HG03571 (cell line): ENCODE measurements around the gene SDK1.
"Not testable (repeated sequence)": the region's sequence is repeated elsewhere in the genome, so short reads cannot be mapped to it uniquely, and the experiment has no call there.

Experiments
- ATAC-seq: cut with Tn5 transposase; IDR thresholded peaks from one replicate; pipeline ENCODE4 v1.9.1; 2021; ENCODE audit not compliant: unreplicated experiment

SDK1 gene

GRCh38 chr7:3712841-3713240, 411.8 kb downstream of the SDK1 start:
- no peak for ATAC-seq

DNA sequence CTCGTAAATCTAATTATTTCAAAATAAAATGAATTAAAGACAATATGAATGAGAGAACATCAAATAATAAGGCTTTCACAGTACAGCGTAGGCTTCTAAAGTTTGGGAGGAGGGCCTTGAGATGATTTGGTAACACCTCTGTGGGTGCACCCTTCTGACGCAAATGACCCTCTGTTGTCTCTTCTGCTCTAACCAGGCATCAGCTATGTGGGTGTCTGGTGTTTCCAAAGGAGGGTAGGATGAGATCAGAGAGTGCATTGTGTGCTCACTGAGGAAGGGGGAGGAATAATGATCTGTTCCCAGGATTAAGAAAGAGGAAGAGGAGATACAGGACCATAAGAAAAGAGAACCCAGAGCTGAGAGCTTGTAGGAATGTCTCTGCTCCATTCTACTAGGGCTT, 420.4 kb downstream of the SDK1 start:
- ATAC-seq = no peak

DNA sequence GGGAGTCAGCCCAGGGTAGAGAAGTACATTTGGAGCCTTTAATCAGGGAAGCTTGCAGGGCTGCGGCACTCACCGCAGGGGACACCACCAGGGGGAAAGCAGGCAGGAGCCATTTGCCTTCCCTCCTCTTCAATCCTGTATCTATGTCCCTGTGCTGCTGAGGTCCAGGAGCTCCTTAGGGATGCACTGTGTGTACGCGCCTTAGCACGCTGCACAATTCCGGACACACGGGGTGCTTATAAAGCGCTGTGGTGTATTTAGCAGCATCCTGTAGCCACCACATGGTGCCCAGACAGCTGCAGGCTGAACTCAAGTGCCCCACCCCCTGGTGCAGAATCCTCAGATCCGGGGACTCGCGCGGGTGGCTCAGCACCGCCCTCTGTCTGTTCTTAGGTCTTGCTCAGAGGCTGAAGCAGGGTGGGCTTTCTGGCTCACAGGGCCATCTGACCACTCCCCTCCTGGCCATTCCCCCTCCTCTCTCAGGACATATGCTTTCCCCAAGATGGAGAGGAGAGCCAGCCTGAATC, 421.4 kb downstream of the SDK1 start:
- no peak for ATAC-seq

GRCh38 chr7:3725155-3726059, 424.4 kb downstream of the SDK1 start:
- ATAC-seq = no peak

- no peak for ATAC-seq
Observed at GRCh38 chr7:3730276-3730675, 429.2 kb downstream of the SDK1 start.

- ATAC-seq = no peak
Observed at GRCh38 chr7:3732395-3733005, 431.4 kb downstream of the SDK1 start.

DNA sequence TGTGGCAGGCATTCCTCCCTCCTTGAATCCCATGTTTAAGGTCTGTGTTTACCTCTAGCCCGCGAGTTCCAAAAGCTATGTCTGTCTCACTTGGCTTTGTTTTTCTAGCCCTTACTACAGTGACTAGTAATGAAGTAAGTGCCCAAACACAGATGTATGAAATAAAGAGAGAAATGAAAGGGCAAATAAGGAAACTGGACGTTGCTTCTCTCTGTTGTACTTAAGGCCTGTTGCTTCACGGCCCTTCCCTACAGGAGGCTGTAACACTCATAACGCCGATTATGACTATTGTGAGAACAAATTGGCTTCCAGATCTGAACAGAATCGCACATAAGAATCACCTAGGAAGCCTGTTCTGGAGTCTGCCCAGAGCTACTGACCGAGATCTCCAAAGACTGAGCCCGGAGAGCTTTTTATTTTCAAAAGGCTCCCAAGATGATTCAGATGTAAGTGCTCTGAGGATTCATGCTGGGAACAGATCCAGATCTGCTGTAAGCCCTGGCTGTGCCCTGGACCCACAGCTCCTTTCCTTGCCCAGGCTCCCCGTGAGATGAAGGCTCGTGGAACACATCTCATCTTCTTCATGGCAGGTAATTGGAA, 432.6 kb downstream of the SDK1 start:
- ATAC-seq = no peak

- no peak for ATAC-seq
Observed at GRCh38 chr7:3738964-3739363, 437.9 kb downstream of the SDK1 start.

- no peak for ATAC-seq
Observed at GRCh38 chr7:3739983-3740382, 438.9 kb downstream of the SDK1 start.

DNA sequence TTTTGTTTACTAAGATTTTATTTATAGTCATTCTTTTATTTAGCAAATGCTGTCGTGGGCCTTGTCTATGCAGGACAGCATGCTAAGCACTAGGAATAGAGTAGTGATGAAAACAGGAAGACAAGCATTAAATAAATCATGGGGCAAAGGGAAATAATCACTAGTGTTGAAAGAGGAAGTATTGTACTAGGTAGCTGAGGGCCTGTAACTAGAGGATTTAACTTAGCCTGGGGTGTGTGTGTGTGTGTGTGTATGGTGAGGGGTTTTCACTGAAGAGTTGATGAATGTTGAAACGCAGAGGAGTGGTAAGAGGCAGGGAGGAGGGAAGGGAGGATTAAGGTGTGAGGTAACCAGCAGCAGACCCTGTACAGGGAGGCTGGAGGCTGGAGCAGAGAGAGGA, 446.4 kb downstream of the SDK1 start:
- ATAC-seq = no peak

DNA sequence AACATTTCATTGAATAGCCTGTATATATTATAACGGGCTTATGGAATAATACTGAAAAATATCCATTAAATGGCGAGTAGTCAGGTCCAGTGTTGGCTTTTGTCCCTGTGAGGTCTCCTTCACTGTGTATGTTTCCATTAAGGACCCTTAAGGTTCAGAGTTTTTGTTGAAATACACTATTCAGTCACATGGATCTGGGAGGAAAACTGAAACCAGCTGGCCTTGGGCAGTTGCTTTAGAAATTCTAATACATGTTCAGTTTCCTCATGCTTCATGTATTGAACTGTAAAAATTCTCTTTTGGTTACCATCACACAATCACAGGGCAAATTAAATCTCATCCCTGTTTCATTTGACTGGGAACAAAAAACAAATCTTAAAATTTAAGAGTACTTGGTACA, 447.3 kb downstream of the SDK1 start:
- no peak for ATAC-seq

DNA sequence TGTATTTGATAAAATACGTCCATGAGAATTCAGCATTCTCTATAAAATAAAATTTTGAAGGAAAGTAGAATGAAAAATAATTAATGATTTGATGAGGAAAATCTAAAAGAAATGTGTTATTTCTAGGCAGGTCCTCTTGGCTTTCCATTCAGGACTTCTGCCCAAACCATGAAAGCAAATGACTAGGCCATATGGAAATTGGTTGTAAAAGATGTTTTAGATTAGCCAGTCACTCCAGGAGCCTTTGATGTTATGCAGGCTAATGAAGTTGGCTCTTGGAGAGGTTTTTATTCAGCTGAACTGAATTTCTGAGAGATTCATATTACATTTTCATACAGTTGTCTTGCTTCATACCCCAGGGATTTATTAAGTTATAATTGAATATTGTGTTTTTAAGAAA, 452.8 kb downstream of the SDK1 start:
- no peak for ATAC-seq

GRCh38 chr7:3754493-3755341, 453.7 kb downstream of the SDK1 start:
- ATAC-seq = no peak

DNA sequence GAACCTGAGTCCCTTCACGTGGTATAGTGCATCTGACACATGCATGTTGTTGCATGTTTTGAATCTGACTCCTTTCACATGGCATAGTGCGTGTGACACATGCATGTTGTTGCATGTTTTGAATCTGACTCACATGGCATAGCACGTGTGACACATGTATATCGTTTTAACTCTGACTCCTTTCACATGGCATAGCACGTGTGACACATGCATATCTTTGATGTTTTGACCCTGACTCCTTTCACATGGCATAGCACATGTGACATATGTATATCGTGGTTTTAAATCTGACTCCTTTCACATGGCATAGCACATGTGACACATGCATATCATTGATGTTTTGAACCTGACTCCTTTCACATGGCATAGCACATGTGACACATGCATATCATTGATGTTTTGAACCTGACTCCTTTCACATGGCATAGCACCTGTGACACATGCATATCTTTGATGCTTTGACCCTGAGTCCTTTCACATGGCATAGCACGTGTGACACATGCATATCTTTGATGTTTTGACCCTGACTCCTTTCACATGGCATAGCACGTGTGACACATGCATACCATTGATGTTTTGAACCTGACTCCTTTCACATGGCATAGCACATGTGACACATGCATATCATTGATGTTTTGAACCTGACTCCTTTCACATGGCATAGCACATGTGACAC, 454.9 kb downstream of the SDK1 start:
- not testable (repeated sequence) for ATAC-seq

DNA sequence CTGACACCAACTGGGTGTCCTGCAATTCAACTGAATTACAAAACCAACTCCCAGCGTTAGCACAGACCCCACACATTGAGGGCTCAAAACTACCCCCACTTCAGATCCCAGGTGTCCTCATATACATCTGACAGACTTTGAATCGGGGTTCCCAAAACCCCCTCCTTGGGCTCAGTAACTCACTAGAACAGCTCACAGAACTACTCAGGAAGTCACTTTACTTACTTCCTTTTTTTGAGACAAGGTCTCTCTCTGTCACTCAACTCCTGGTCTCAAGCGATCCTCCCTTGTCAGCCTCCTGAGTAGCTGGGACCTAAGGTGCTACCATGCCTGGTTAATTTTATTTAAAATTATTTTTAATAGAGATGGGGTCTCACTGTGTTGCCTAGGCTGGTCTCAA, 456.0 kb downstream of the SDK1 start:
- no peak for ATAC-seq

- ATAC-seq = no peak
Observed at GRCh38 chr7:3760651-3761050, 459.6 kb downstream of the SDK1 start.

- ATAC-seq = no peak
Observed at GRCh38 chr7:3762146-3762831, 461.2 kb downstream of the SDK1 start.

GRCh38 chr7:3767917-3768777, 467.1 kb downstream of the SDK1 start:
- ATAC-seq = no peak

DNA sequence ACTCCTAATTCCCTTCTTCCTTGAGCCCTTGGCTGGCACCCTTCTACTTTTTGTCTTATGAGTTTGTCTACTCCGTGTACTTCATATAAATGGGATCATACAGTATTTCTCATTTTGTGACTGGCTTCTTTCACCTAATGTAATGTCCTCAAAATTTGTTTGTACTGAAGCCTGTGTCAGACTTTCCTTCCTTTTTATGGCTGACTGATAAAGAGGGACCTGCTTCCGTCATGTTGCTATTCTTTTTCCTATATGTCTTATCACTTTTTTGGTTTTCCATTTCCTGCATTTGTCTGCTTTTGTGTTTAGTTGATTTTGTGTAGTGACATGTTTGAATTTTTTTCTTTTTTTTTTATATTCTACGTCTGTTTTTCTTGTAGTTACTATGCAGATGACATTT, 470.9 kb downstream of the SDK1 start:
- no peak for ATAC-seq
